Hepatocyte (in vitro differentiated cells): ENCODE data around the gene SLC25A25.

ENCODE experiments used
- EZH2 ChIP-seq: fragments of 200-600 bp; sonication (generic); IDR thresholded peaks from 2 replicates; pipeline ENCODE4 v1.6.1; 2016; ENCODE audit warnings: antibody characterized with exemption, mild to moderate bottlenecking, borderline replicate concordance
- EZH2phosphoT487 ChIP-seq: fragments of 200-600 bp; sonication (generic); IDR thresholded peaks from one replicate; pipeline ENCODE4 v1.6.1; 2018; ENCODE audit warnings: antibody characterized with exemption, mild to moderate bottlenecking, low read depth, moderate library complexity; ENCODE audit not compliant: unreplicated experiment, severe bottlenecking

GRCh38 chr9:128096616-128097536 is 28.8 kb downstream of the SLC25A25 start:
- TF ChIP-seq EZH2phosphoT487 (no peak), EZH2 (no peak)
